Measurements from ENCODE around the gene NOC2L.
A peak's percentile ranks its signal among the peaks of the same experiment; 100 is the strongest.
"Not testable (repeated sequence)": the region's sequence is repeated elsewhere in the genome, so short reads cannot be mapped to it uniquely, and the experiment has no call there.

The NOC2L gene

DNA sequence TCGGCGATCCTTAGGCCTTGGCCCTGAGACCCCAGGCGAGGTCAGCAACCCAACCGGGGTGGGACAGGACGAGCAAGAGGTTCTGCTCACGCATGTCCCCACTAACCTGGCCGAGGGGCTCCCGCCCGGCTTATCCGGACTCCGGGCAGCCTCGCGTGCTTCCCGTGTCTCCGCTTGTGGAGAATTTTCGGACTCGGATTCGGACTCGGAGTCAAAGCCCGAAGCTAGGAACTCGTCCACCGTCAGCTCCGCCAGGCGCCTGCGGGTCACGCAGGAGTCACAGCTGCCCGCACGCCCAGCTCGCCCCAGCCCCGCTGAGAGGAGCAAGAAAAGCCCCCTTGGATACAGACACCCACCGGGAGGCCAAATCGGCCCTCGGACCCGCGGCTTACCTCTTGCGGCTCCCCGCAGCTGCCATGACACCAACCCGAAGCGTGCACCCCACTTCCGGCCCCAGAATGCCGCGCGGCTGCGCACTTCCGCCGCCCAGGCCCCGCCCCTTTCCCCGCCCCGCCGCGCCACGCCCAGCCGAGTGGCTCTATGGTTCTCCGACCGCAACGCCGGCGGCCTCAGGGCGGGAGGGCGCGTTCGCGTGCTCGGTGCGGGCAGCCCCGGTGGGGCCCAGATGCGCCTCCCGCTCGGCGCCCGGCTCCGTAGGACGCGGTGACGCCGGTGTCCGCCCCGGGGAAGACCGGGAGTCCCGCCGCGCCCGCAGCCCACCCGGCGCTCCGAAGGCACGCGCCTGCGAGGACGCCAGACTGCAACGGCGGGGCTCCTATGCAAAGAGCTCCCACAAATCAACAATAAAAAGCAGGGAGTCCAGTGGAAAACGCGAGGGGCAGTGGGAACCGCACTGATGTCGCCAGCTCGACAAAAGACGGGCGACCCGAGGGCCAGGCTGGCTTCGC lies at the start of gene NOC2L:
TSS of gene NOC2L (minus strand) at position 434 of the 908 bp plus-strand sequence. CDS start at position 418, 16 bp downstream.
- peak; percentile 72 for DNase-seq

DNA sequence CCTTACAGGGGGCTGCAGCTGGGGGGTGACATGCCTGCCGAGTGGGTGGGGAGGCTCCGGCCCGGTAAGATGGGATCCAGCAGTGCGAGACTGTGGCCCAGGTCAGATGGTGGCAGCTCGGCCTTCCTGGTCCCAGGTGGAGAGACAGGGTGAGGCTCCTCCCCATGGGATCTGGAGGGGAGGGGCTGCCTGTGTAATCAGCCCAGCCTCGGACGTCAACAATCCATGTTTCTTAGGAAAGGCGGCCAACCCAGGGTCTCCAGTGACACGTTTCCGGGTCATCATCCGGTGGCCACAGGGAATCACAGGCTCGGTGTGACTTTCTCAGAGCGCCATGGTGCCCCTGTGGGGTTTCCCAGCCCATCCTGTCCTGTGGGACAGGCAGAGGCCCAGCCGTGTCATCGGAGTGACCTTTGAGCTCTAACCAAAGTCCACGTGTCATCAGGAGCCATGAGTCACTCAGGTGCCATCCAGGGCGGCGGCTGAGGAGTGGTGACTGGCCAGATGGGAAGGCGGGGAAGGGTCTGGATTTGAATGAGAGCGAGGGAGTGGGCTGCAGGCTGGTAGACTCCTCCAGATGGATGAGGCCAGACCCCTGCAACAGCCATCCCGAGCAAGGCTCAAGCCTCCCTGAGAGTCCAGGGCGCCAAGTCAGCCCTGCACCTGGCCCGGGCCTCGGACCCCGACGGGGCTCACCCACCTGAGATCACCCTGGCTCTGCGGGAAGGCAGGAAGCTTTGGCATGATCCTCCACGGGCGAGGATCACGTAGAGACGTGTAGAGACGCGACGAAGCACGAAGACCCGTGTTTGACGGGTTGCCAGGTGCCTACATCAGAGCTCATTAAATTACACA lies 47.5 kb upstream of the NOC2L start:
- no peak for DNase-seq

DNA sequence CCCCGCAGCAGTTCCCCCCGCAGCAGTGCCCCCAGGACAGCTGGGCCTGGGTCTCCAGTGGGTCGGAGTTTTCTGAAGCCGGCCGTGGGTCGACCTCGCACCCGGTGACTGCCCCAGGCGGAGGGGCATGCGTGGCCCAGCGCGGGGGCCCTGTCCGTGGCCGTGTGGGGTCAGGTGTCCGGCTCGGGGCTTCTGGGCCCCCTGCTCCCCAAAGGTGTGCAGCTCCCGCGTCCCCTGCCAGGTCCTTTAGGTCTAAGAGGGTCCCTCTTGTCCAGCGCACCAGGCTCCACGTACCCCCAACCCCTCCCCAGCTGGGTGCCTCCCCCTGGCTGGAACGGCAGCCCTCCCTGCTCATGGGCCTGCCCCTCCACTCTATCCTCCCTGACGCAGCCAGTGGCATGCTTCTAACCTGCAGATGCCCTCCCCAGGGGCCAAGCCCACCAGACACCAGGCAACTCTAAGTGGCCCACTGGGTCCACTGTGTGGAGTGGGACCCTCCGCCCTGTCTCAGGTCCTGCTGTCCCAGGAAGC lies 46.8 kb upstream of the NOC2L start:
- no peak for DNase-seq

DNA sequence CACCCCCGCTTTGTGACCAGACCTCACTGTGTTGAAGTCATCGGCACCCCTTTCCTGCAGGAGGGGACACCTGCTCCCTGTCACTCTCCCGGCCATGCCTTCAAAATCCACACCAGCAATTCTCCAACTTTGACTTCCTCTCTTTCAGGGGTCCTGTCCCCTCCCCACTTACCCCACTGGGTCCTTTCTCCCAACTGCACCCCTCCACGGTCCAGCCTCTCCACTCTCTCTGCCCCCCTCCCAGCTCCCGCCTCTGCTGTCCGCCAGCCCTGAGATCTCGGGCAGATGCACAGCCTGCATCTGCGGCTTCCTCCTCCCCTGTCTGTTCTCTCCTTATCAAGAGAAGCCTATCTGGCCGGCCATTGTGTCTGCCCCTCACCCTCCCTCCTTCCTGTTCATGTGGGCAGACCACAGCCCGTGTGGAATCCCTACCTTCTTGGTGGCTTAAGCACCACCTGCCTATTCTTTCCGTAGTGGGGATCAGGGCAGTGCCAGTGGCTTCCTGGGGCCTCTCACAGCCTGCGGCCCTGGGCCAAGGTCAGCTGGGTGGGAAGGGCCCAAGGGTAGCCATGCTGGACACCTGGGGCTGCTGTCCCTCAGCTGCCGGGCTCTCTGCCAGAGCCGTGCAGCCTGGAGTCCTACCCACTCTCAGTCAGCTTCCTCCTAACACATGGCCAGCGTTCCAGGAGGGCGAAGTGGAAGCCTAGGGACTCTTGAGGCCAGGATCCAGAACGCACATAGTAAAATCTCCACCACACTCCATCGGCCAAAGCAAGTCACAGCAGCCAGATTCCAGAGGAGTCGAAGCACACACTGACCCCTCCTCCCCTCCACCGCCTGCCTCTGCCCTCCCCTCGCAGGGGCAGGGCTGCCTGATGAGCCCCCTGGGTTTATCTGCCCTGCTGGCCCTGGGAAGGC lies 46.0 kb upstream of the NOC2L start:
- DNase-seq: no peak

- DNase-seq: no peak
These were observed 45.3 kb upstream of the NOC2L start for GRCh38 chr1:1004420-1004779.

GRCh38 chr1:1003618-1004419 lies 44.8 kb upstream of the NOC2L start:
- DNase-seq: no peak

DNA sequence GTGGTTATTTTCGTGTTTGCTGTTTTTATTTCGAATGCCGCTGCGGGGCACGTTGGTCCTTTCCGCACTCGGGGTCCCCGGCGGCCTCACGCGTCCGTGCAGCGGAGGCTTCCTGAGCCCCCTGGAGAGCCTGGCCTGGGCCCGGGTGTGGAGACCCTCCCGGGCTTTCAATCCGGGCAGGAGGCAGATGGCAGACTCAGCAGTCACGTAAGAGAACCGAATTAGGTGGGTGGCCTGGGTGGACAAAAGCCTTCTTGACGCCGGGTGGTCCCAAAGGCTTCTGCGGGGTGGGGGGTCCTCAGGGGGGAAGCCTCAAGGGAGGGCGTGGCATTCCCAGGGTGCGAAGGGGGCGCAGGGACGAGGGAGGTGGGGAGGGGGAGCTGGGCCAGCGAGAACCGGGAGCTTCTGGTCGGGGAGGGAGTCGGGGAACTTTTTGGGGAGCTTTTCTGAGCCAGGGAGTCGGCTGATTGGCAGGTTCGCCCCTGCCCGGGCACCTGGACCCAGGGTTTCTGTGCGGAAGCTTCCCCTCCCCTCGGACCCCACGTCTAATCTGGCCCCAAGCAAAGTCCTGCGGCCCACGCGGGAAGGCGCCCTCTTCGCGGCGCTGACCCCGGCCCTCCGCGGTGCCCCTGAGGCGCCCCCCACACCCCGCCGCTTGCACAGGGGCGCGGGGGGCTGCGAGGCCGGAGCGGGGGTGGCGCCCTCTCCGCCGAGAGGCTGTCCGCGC lies 42.2 kb upstream of the NOC2L start:
- DNase-seq: no peak

GRCh38 chr1:1000357-1001056 lies 41.5 kb upstream of the NOC2L start:
- DNase-seq: no peak

GRCh38 chr1:999725-1000356 lies 40.8 kb upstream of the NOC2L start, which contains the start of gene HES4:
Gene HES4, minus strand, starts transcription at chr1:1000097. Its CDS starts 124 bp downstream, at chr1:999973.
- no peak for DNase-seq

DNA sequence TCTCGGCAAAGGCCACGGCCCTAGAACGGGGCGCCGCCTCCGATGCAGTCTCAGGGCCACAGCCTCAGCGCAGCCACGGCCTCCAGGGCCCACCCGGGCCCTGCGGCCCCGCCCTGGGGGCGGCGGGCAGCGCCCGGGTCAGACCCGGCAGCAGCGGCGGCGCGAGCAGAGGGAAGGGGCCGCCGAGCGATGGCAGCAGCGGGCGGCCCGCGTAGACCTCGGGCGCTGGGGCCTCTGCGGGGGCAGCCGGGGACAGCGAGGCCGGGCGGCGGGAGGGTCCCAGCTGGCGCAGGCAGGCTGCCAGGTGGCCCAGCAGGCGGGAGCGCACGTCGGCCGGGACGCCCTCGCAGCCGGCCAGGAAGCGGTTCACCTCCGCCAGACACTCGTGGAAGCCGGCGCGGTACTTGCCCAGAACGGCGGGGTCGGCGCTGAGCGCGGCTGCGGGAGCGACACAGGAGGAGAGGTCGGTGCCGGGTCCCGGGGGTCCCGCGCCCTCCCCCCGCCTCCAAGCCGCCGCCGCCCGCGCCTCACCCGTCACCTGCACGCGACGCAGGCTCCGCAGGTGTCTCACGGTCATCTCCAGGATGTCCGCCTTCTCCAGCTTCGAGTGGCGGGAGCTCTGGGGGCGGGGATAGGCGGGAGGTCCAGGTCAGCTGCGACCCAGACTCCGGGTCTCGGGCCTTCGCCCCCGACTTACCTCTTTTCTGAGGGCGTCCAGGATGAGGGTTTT lies 40.1 kb upstream of the NOC2L start:
- no peak for DNase-seq

DNA sequence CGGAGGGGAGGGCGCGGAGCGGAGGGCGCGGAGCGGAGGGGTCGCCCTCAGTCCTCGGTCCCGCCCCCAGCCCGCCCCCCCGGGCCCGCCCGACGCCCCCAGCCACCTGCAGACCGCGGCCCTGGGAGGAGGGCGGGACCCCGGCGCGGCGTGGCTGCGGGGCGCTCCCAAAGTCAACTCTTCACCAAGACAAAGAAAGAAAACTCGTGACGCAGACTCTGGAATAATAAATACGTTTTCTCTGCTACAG lies 39.6 kb upstream of the NOC2L start:
- DNase-seq: no peak

DNA sequence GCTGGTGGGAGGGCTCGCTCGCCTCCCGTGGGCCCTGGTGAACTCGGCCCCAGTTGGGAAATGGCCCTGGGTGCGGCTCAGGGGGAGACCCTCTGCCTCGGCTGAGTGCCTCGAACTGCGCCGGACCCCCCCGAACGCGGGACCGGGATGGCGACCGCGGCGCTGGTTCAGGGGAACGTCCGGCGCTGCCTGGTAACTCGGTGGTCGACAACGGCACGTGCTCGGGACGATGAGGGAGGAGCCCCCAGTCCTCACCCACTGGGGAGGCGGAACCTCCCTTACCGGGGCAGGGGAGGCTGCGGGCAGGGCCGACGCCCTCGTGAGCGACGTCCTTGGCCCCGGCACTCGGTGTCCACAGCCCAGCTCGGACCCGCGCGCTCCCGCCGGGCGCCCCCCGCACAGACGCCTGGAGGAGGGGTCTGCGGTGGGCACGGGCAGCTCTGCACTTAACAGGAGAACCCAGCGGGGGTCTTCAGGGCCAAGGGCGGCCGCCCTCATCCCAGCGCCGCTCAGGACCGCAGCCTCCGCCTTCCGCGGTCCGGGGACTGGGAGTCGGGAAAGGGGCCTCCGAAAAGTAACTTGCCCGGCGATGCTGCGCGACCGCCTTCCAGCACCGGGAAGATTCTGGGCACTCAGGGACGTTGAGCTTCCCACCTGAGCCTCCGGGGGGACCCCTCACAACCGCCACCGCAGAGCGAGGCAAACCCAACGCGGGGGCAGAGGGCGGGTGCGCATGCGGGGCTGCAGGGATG lies 39.1 kb upstream of the NOC2L start:
- no peak for DNase-seq

DNA sequence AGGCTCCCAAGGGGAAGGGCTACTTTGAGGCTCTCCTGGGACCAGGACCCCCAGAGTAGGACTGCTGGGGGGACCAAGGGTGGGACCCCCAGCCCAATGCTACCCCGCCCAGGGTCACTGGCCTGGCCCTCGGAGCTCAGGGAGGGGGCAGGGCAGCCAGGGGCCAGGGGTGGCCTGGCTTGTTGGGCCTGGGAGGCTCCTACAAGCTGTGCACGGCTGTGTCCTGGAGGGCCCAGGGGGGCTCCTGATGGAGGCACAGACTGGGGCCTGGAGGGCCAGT lies 38.6 kb upstream of the NOC2L start:
- no peak for DNase-seq

DNA sequence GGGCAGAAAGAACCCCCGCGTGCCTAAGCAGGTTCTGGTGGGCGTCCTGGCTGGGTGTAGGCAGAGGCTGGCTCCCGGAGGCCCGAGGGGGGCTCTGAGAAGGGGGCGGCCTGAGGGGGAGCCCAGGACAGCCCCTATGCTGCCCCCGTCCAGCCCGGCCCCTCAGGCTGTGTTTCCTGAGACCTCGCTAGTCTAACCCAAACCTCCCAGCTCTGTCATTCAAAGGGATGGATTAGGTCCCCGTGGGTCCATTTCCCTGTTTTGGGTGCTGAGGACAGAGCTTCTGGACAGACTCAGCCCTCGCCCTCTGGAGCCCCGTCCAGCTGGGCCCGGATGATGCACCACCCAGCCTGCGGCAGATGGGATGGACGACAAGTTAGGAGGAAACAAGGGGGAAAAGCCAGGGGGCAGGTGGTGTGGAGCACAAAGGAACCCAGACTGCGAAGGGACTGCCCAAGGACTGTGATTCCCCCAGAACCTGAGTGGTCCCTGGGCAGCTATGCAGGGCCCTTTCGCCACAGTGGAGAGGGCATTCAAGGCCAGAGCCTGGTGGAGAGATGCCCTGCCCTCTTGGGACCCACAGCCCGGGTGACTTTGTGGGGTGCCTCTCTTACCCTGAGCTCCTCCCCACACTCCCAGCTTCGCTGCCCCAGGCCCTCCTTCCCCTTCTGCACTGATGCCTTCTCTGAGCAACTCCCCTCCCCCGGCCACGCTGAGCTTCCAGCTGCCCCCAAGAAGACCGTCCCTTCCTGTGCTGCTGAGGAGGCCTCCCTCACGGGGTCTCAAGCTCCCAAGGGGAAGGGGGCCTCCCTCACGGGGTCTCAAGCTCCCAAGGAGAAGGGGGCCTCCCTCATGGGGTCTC lies 38.0 kb upstream of the NOC2L start:
- DNase-seq: no peak

DNA sequence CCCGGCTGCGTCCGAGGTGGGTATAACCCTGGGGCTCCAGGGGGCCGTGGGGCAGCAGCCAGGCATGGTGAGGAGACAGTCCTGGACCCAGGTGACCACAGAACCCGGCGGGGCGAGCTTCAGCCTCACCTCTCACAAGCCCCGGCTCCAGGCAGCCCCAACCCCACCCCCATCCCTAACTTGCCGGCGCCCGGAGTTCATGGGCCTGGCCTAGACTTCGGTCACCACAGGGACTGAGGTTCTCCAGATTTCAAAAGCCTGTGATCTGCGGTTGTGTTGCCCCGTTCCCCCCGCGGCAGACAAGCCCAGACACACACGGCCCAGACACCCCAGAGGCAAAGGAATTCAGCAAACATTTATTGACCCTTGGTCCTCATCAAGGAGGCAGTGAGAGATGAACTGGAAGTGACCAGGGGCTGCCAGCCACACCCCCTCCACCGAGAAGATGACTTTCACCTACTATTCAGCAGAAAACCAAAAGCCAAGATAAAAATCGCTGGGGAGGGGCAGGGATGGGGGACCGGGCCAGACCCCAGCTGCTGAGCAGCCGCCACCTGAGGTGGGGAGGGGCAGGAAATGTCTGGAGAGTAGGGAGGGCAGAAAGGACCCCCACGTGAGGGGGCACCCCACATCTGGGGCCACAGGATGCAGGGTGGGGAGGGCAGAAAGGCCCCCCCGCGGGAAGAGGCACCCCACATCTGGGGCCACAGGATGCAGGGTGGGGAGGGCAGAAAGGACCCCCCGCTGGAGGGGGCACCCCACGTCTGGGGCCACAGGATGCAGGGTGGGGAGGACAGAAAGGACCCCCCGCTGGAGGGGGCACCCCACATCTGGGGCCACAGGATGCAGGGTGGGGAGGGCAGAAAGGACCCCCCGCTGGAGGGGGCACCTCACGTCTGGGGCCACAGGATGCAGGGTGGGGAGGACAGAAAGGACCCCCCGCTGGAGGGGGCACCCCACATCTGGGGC lies 36.9 kb upstream of the NOC2L start:
- DNase-seq: no peak

DNA sequence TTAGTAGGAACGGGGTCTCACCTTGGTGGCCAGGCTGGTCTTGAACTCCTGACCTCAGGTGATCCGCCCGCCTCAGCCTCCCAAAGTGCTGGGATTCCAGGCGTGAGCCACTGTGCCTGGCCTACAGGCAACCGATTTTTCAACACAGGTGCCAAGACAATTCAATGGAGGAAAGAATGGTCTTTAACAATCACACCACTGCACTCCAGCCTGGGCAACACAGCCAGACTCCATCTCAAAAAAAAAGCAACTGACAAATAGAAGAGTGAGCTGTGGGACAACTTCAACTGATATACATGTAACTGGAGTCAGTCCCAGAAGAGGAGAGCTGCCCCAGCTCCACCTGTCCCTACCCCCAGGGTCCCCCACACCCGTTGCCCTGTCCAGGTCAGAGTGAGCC lies 35.5 kb upstream of the NOC2L start:
- DNase-seq: not testable (repeated sequence)

Measured in SHP77 treated with DMSO at 0.1 percent for 48 hours (cell line).